Stimulated activated CD8-positive, alpha-beta memory T cell treated with anti-CD3 and anti-CD28 coated beads, Interleukin-4, amount 100 ng/mL, for 24 hours (primary cell): ENCODE results near the gene ZNFX1.

ENCODE experiments used
- DNase-seq: peaks from one replicate; pipeline ENCODE4 v3.0.0-alpha.2; 2020; ENCODE audit warnings: low read depth

Gene ZNFX1

GRCh38 chr20:49292010-49292409 is 14.2 kb upstream of the ZNFX1 start:
- DNase-seq: no peak

DNA sequence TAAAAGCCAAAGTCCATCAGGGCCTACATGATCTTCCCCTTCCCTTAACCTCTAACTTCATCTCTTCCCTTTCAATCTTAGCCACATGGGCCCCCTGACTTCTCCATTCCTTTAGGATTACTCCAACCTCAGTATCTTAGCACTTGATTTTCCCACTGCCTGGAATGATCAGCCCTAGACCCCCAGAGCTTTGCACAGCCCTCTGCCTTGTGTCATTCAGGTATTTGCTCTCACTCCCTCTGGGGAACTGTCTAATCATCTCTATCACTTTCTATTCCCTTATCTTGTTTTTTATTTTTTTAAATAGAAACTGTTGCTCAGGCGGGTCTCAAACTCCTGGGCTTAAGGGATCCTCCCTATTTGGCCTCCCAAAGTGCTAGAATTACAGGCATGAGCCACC is 13.3 kb upstream of the ZNFX1 start:
- no peak for DNase-seq

GRCh38 chr20:49290608-49291191 is 12.8 kb upstream of the ZNFX1 start:
- no peak for DNase-seq

DNA sequence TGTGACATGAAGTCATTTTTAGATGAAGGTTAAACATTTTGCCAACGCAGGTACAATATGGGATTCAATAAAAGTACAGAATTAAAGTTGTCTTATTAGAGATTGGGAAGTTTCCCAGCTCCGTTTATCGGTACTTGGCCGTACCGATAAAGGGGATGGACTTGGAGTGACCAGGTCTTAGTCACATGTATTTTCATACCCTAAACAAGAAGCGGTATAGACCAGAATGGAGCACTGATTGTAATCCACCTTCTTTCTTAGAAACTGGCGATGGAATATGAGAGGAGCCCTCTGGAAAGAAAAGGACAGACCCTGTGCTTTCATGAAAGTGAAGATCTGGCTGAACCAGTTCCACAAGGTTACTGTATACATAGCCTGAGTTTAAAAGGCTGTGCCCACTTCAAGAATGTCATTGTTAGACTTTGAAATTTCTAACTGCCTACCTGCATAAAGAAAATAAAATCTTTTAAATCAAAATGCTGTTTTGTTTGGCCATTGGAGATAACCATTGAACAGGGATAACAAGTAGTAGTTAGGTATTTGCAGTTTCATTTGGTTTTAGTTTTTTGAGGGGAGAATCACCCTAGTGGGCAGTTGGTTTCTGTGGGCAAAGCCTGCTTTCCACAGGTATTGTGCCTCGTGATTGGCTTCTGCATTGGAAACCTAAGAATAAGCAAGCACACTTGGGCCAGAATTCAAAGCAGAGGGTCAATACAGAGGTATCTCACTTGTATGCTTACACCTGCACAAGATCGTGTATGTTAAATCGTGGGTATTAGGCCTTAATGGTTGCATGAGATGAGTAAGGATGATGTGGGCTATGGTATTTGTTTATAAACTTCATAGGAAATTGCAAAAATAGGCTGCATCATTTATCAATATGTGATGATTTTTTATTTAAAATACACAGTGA is 11.2 kb upstream of the ZNFX1 start:
- DNase-seq: no peak

DNA sequence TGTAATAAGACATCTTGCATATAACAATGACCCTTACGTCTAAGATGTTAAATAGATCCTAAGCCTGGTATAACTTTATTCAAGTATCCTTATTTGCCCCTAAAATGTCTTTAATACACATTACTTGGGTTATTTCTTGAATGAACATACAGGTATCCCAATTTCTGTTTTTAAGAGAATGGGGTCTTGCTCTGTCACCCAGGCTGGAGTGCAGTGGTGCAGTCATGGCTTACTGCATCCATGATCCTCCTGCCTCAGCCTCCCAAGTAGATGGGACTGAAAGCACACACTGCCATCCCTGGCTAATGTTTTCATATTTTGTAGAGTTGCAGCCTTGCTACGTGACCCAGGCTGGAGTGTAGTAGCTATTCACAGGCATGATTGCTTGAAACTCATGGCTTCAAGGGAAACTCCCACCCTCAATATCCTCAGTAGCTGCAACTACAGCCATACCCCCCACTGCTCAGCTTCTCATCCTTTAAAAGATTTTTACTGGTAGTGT is 10.4 kb upstream of the ZNFX1 start:
- DNase-seq: no peak

DNA sequence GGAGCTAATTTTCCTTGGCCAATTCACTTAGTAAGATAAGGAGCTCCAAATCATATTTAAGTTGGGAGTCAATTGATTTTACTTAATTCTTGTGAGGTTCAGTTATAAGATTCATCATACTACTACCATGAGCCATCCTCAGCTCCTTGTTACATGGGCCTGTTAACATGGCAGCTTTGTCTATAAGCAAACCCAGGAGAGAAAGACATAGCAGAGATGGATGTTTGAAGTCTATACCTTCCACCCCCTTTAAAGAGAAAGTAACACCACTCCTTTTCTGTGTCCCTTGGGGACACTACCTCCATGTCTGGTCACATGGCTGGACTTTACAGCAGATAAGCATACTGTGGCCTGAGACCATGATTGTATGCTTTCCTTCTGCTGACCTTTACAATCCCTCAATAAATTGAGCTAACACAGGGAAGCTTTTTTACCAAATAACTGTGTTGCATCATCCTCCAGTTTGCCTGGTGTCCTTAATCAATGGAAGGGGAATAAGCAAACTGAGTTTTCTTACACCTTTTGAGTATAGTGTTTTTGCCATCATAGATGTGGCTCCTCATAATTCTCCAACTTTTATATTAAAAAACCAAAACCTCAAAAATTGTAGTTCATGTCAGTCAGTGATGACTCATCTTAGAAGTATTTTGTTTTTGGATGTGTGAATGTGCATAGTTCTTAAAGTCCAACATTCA is 9.8 kb upstream of the ZNFX1 start:
- DNase-seq: no peak

DNA sequence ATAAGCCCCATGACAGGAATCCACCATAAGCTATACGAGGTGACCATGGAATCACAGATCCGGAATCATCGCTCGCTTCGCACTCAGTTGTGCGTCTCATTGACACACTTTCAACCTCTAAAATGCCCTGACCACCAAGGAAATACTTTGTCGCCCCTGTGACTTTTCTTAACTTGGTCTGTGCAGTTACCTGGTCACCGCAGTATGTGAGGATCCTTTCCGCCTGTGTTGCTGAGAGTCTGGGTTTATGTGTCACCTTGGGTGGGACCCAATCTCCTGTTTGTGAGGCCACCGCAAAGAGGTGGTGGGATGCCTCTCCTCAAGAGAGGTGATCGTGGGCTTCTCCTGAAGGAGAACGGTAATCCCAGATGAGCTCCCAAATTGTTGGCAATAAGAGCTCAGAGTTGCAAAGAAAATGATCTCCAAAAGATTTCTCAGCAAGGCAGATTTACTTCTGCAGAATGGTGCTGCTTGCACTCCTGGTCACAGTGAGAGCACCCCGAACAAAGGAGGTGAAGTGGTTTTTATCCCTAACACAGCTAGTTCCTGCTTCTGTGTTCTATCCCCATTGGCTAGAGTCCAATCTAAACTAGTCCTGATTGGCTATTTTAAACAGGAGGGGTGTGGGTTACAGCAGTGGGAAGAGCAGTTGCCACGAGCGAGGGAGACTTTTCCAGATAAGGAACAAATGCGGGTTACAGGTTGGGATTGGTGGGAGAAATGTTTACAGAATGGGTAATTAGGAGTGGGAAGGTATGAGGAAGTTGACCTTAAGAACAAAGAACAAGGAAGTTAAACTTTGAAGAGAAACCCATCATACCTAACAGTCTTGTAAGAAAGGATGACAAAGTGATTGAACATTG is 9.1 kb upstream of the ZNFX1 start:
- DNase-seq: no peak

GRCh38 chr20:49285813-49286494 is 8.1 kb upstream of the ZNFX1 start:
- no peak for DNase-seq

DNA sequence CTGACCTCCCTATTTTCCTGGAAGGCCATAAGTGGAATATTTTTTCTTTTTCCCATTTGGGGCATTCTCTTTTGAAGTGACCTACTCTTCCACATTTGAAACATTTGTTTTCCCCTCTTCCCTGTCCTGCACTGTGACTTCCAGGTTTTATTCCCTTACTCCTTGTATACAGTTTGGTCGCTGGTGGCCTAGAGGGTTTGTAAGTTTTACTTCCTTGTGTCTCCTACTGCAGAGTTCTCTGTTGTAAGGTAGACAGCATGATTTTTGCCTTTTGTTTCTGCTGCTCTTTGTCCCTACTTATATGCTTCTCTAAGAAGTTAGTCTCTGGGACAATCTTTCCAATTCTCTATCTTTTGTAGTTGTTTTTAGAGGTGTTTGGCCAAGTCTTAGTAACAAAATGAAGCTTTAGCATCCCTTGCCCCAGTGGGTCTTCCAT is 7.4 kb upstream of the ZNFX1 start:
- no peak for DNase-seq

GRCh38 chr20:49284818-49285217 is 7.0 kb upstream of the ZNFX1 start:
- DNase-seq: no peak

- DNase-seq: no peak
Observed at GRCh38 chr20:49283703-49284625, 6.1 kb upstream of the ZNFX1 start.

DNA sequence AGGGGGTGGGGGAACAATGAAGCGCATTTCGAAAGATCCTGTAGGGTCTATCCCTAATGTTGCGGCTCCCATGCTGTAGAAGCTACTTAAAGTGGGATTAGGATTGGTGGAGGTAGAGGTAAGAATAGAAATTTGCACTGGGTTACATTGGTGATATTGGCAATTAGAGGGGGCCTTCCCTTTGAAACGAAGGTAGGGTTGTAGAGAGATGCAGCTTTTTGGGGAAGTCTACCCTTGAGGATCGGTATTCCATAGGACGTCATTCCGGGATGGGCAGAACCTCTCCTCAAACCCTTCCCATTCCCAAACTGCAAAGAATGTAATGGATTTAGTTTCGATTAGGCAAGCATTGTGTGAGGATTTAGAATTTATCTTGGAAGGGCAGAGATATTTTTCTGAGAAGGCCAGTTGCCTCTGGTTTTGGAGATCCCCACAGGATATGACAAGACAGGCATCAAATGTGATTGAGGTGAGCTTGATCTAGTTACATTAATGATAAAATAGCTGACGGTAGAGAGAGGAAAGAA is 5.4 kb upstream of the ZNFX1 start:
- DNase-seq: no peak

- DNase-seq: no peak
Observed at GRCh38 chr20:49282584-49283171, 4.8 kb upstream of the ZNFX1 start.

GRCh38 chr20:49281913-49282467 is 4.1 kb upstream of the ZNFX1 start:
- no peak for DNase-seq

DNA sequence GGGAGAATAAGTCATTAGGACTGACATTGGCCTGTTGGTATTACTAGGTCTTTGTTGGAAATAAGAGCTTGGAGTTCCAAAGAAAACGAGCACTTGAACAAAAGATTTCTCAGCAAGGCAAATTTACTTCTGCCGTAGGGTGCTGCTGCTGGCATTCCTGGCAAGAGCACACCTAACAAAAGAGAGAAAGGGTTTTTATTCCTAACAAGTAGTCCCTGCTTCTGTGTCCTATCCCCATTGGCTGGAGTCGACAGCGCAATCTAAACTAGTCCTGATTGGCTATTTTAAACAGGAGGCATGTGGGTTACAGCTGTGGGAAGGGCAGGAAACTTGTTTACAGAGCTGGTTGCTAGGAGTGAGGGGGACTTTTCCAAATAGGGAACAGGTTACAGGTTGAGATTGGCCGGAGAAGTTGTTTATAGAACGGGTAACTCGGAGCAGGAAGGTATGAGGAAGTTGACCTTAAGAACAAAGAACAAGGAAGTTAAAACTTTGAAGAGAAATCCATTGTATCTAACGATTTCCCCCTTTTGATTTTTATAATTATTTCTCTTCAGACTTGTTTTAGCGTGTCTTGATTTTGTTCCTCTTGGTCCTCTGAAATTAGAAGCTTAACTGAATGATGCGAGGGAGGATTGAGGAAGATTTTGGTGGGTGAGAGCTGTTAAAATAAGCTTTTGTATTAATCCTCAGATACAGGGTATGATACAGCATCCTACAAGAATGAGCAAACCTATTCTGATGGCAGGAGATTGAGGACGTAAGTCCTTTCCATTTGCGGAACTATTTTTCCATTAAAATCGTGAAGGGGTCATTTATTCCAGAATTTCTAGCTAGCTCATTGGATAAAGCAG is 3.4 kb upstream of the ZNFX1 start:
- DNase-seq: no peak

- DNase-seq: no peak
Observed at GRCh38 chr20:49280463-49281058, 2.7 kb upstream of the ZNFX1 start.

GRCh38 chr20:49279677-49280462 is 2.0 kb upstream of the ZNFX1 start:
- DNase-seq: no peak
